OCI-LY7 (cell line): ENCODE results near the gene CXCR6. TPM values are rescaled to one million over a fixed set of nuclear protein-coding genes. Genes with fewer than 3 reads are reported as not detected.

Source experiments
- BruUV-seq: library from RNA; stranded (reverse); fragments of 400-500 nt; replicated peaks from 2 replicates; lab custom pipeline; 2021; lab: Mats Ljungman, UMichigan
- CTCF ChIA-PET: fragments of 300-600 bp; sonication (Branson Sonifier 250); formaldehyde crosslinking; loops from one replicate; lab custom pipeline; 2022; ENCODE audit warnings: antibody characterized with exemption; ENCODE audit not compliant: unreplicated experiment; lab: Charles Lee
- POLR2A ChIA-PET: fragments of 300-600 bp; sonication (Branson Sonifier 250); formaldehyde crosslinking; loops from one replicate; lab custom pipeline; 2022; ENCODE audit warnings: antibody characterized with exemption; lab: Charles Lee
- DNase-seq: peaks from one replicate; pipeline ENCODE4 v3.0.0-alpha.2; 2015; ENCODE audit warnings: low spot score
- H2AFZ ChIP-seq: fragments of 200-600 bp; sonication (generic), shearing (Covaris generic); 2 replicates; pipeline ENCODE4 v1.6.1; 2014; ENCODE audit warnings: mild to moderate bottlenecking, antibody characterized with exemption, low read length, moderate library complexity
- H3K27ac ChIP-seq: fragments of 200-600 bp; sonication (generic); 2 replicates; pipeline ENCODE4 v1.5.1; 2014; ENCODE audit warnings: mixed run types, low read depth, mild to moderate bottlenecking, moderate library complexity, low read length, inconsistent platforms; ENCODE audit not compliant: poor library complexity, severe bottlenecking
- H3K36me3 ChIP-seq: fragments of 200-600 bp; sonication (generic); 2 replicates; pipeline ENCODE4 v1.6.1; 2014; ENCODE audit warnings: mild to moderate bottlenecking, antibody characterized with exemption, low read length, moderate library complexity, mixed read lengths; ENCODE audit not compliant: insufficient read depth
- H3K4me1 ChIP-seq: fragments of 200-600 bp; sonication (generic); 2 replicates; pipeline ENCODE4 v1.5.1; 2014; ENCODE audit warnings: mild to moderate bottlenecking, low read length; ENCODE audit not compliant: insufficient read depth, poor library complexity, severe bottlenecking
- H3K4me2 ChIP-seq: fragments of 200-600 bp; sonication (generic); 2 replicates; pipeline ENCODE4 v1.6.1; 2014; ENCODE audit warnings: mild to moderate bottlenecking, low read length
- H3K4me3 ChIP-seq: fragments of 200-600 bp; sonication (generic); 2 replicates; pipeline ENCODE4 v1.5.1; 2014; ENCODE audit warnings: mild to moderate bottlenecking, low read depth, low read length; ENCODE audit not compliant: poor library complexity, severe bottlenecking
- H3K79me2 ChIP-seq: fragments of 200-600 bp; sonication (generic); 2 replicates; pipeline ENCODE4 v1.6.1; 2016; ENCODE audit warnings: low read depth, mild to moderate bottlenecking, low read length, moderate library complexity, mixed read lengths; ENCODE audit not compliant: insufficient read depth
- H3K9me2 ChIP-seq: fragments of 200-600 bp; sonication (generic); 2 replicates; pipeline ENCODE4 v1.6.1; 2016; ENCODE audit warnings: mild to moderate bottlenecking, low read length, mixed read lengths; ENCODE audit not compliant: insufficient read depth
- H3K9me3 ChIP-seq: fragments of 200-600 bp; sonication (generic); 2 replicates; pipeline ENCODE4 v1.6.1; 2014; ENCODE audit warnings: mild to moderate bottlenecking, mixed run types, low read length, mixed read lengths
- H4K20me1 ChIP-seq: fragments of 200-600 bp; sonication (generic); 2 replicates; pipeline ENCODE4 v1.6.1; 2014; ENCODE audit warnings: mild to moderate bottlenecking, antibody characterized with exemption, low read length, moderate library complexity, mixed read lengths; ENCODE audit not compliant: insufficient read depth
- EZH2phosphoT487 ChIP-seq: fragments of 200-600 bp; sonication (generic); IDR thresholded peaks from 2 replicates; pipeline ENCODE4 v1.6.1; 2018; ENCODE audit warnings: low read depth, borderline replicate concordance, mild to moderate bottlenecking, mixed run types, antibody characterized with exemption, low read length, moderate library complexity, mixed read lengths
- intact Hi-C: fragments of 100-400 bp; cut with micrococcal nuclease; formaldehyde crosslinking; loops from one replicate; pipeline ENCODE4 v1.10.0; 2022; ENCODE audit not compliant: unreplicated experiment
- total RNA-seq, 2 experiments: library from RNA; depleted of rRNA in 1 of 2; stranded (reverse); fragments of >200 nt in 1 of 2; shearing (Covaris generic) in 1 of 2; gene quantifications; 2 replicates each; pipeline ENCODE4 v1.2.3, GENCODE V29; 2014 to 2022
- TF ChIP-seq, protein P1 (sequence below): fragments of 200-600 bp; sonication (generic); conservative IDR thresholded peaks from 2 replicates; pipeline ENCODE4 v1.5.1; 2014; ENCODE audit warnings: mild to moderate bottlenecking, antibody characterized with exemption, low read length, moderate library complexity, mixed read lengths

The CXCR6 gene
- total RNA-seq, 2 experiments from 2014 or later = not detected

DNA sequence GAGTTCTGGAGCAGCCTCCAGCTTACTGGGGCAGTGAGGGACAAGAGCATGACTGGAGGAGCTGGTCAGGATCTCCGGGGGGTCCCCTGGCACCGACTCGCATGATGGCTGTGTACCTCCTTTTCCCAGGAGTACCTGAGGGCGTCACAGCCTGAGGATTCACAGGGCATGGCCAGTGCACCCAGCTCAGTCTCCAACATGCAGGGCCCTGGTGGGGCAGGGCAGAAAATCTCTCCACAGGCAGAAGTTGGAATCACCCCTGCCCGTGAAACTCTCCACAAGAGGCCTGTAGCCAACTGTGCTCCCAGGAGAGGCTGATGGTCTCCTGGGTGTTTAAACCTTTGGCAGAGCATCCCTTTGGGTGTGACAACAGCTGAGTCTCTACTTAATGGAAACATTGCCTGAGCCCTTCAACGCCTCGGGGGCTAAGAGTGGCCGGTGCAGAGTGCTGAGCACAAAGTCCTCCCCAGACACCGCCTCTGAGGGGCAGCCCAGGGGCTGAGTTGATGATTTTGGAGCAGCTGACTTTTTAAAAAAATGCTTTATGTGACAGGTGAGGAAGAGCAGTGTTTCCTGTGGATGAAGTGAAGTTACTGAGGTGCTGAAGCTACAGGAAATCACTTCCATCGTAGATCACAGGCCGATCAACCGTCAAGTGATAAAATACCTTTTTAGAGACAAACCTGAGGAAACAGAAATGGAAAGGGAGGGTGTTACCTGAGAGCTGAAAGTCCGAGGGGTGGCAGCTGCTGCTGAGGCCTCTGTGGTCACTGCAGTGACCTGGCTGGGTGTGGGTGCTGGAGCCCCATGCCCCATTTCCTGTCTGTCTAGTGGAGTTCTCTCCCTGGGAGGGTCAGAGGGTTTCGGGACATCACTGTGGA, 21.9 kb upstream of the CXCR6 start:
- Histone ChIP-seq H3K4me1 (no peaks in the 10 kb centered on the region), H3K27ac (no peak overlapping the region), H3K4me2 (no peak overlapping the region), H3K36me3 (peaks cover 40% of the 10 kb centered on the region), H4K20me1 (no peaks in the 10 kb centered on the region), H3K79me2 (no peaks in the 10 kb centered on the region), H3K9me3 (no peaks in the 10 kb centered on the region), H3K9me2 (no peaks in the 10 kb centered on the region), H2AFZ (no peak overlapping the region), H3K4me3 (no peak overlapping the region)
- intact Hi-C loops = no loop called here
- ChIA-PET POLR2A (interaction anchor here (0.7 kb wide), 1 partner anchor 66 kb away, joined by 3 read pairs; no protein-coding TSS in a partner anchor), CTCF (no interaction called here)
- BruUV-seq = no TSS peak
- no peak for DNase-seq
- no peak for TF ChIP-seq EZH2phosphoT487
- TF ChIP-seq, protein P1, sequence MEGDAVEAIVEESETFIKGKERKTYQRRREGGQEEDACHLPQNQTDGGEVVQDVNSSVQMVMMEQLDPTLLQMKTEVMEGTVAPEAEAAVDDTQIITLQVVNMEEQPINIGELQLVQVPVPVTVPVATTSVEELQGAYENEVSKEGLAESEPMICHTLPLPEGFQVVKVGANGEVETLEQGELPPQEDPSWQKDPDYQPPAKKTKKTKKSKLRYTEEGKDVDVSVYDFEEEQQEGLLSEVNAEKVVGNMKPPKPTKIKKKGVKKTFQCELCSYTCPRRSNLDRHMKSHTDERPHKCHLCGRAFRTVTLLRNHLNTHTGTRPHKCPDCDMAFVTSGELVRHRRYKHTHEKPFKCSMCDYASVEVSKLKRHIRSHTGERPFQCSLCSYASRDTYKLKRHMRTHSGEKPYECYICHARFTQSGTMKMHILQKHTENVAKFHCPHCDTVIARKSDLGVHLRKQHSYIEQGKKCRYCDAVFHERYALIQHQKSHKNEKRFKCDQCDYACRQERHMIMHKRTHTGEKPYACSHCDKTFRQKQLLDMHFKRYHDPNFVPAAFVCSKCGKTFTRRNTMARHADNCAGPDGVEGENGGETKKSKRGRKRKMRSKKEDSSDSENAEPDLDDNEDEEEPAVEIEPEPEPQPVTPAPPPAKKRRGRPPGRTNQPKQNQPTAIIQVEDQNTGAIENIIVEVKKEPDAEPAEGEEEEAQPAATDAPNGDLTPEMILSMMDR = no peak

GRCh38 chr3:45922039-45922326, 21.3 kb upstream of the CXCR6 start:
- POLR2A ChIA-PET = no interaction called here

More at GRCh38 chr3:45922039-45922326, 21.3 kb upstream of the CXCR6 start:
- H3K4me1 ChIP-seq = no peaks in the 10 kb centered on the region
- no peak overlapping the region for H3K27ac ChIP-seq
- H2AFZ ChIP-seq = no peak overlapping the region
- no peak for DNase-seq
- H3K79me2 ChIP-seq = no peaks in the 10 kb centered on the region
- intact Hi-C loops = no loop called here
- no peak for TF ChIP-seq EZH2phosphoT487
- TF ChIP-seq, protein P1 = no peak
- H3K4me2 ChIP-seq = no peak overlapping the region
- no peaks in the 10 kb centered on the region for H3K9me2 ChIP-seq
- CTCF ChIA-PET = no interaction called here
- no peak overlapping the region for H3K4me3 ChIP-seq
- H4K20me1 ChIP-seq = no peaks in the 10 kb centered on the region
- BruUV-seq = no TSS peak
- H3K9me3 ChIP-seq = no peaks in the 10 kb centered on the region
- peaks cover 42% of the 10 kb centered on the region for H3K36me3 ChIP-seq
